ENCODE measurements around the gene MANSC1.

DNA sequence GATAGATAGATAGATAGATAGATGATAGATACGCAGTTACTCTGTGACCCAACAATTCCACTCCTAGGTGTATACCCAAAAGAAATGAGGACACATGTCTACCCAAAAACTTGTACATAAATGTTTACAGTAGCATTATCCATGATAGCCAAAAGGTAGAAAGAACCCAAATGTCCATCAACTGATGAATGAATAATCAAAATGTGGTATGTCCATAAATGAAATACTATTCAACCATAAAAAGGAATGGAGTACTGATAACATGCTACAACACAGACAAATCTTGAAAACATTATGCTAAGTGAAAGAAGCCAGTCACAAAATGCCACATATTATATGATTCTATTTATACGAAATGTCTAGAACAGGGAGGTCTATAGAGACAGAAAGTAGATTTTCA lies 47.1 kb downstream of the MANSC1 start:
- TF ChIP-seq, protein P1, sequence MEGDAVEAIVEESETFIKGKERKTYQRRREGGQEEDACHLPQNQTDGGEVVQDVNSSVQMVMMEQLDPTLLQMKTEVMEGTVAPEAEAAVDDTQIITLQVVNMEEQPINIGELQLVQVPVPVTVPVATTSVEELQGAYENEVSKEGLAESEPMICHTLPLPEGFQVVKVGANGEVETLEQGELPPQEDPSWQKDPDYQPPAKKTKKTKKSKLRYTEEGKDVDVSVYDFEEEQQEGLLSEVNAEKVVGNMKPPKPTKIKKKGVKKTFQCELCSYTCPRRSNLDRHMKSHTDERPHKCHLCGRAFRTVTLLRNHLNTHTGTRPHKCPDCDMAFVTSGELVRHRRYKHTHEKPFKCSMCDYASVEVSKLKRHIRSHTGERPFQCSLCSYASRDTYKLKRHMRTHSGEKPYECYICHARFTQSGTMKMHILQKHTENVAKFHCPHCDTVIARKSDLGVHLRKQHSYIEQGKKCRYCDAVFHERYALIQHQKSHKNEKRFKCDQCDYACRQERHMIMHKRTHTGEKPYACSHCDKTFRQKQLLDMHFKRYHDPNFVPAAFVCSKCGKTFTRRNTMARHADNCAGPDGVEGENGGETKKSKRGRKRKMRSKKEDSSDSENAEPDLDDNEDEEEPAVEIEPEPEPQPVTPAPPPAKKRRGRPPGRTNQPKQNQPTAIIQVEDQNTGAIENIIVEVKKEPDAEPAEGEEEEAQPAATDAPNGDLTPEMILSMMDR (IDR thresholded peaks at IDR 0.05; ENCODE audit: insufficient read depth, low read length): no peak
- no peak for TF ChIP-seq GABPA (IDR thresholded peaks at IDR 0.05; ENCODE audit: low read depth)
